Activated naive CD8-positive, alpha-beta T cell treated with anti-CD3 and anti-CD28 coated beads for 36 hours (primary cell): ENCODE data around the gene BCR. TPM values are rescaled to one million over a fixed set of nuclear protein-coding genes. Genes with fewer than 3 reads are reported as not detected.

Source experiments
- DNase-seq: peaks from one replicate; pipeline ENCODE4 v3.0.0; 2021
- H3K27ac Mint-ChIP-seq: one replicate; pipeline ENCODE4 v1.8.0; 2022; ENCODE audit warnings: mild to moderate bottlenecking, moderate library complexity, mixed read lengths
- H3K27me3 Mint-ChIP-seq: one replicate; pipeline ENCODE4 v1.8.0; 2022; ENCODE audit warnings: mild to moderate bottlenecking, mixed read lengths
- H3K36me3 Mint-ChIP-seq: one replicate; pipeline ENCODE4 v1.8.0; 2021; ENCODE audit warnings: mild to moderate bottlenecking, mixed read lengths
- H3K4me1 Mint-ChIP-seq: one replicate; pipeline ENCODE4 v1.8.0; 2021; ENCODE audit warnings: mixed read lengths
- H3K4me3 Mint-ChIP-seq: one replicate; pipeline ENCODE4 v1.8.0; 2022; ENCODE audit warnings: mild to moderate bottlenecking, moderate library complexity, mixed read lengths
- H3K9me3 Mint-ChIP-seq: one replicate; pipeline ENCODE4 v1.8.0; 2022; ENCODE audit warnings: mixed read lengths
- total RNA-seq, 2 experiments: library from RNA; stranded (reverse); gene quantifications; one replicate each; pipeline ENCODE4 v1.2.3, GENCODE V29; 2021

Gene BCR
- total RNA-seq, 2 experiments from 2014 or later: 28.3 to 32.0 TPM

- H3K9me3 Mint-ChIP-seq: no peaks in the 10 kb centered on the region
- H3K36me3 Mint-ChIP-seq: no peaks in the 10 kb centered on the region
- no peak overlapping the region for H3K27ac Mint-ChIP-seq
- no peaks in the 10 kb centered on the region for H3K27me3 Mint-ChIP-seq
- DNase-seq: no peak
- no peak overlapping the region for H3K4me3 Mint-ChIP-seq
- H3K4me1 Mint-ChIP-seq: peaks cover 3% of the 10 kb centered on the region
Measured at GRCh38 chr22:23158516-23159290, 21.6 kb upstream of the BCR start.

GRCh38 chr22:23159291-23159630 is 21.0 kb upstream of the BCR start:
- Mint-ChIP-seq H3K27ac (no peak overlapping the region), H3K9me3 (no peaks in the 10 kb centered on the region), H3K36me3 (no peaks in the 10 kb centered on the region), H3K27me3 (no peaks in the 10 kb centered on the region), H3K4me3 (no peak overlapping the region), H3K4me1 (peaks cover under 1% of the 10 kb centered on the region)
- no peak for DNase-seq

DNA sequence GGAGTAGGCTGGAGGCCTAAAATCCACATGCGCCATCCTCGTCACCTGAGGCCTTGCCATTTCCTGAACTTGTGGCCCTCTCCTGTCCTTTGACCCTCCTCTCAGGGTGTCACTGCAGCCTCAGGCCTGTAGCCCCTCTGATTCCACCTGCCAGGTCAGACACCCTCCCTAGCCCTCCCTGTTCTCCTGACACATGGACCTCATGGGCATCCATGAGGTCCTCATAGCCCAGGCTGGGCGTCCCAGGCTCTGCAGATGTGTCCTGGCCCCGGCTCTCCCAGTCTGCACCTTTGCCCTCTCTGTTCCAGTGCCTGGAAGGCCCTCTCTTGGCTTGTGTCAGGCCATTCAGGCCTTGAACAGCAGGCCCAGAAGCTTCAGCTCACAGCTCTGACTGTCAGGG is 19.3 kb upstream of the BCR start:
- no peak overlapping the region for H3K27ac Mint-ChIP-seq
- no peak overlapping the region for H3K4me3 Mint-ChIP-seq
- H3K36me3 Mint-ChIP-seq: no peaks in the 10 kb centered on the region
- H3K27me3 Mint-ChIP-seq: no peaks in the 10 kb centered on the region
- DNase-seq: no peak
- no peaks in the 10 kb centered on the region for H3K4me1 Mint-ChIP-seq
- H3K9me3 Mint-ChIP-seq: no peaks in the 10 kb centered on the region

DNA sequence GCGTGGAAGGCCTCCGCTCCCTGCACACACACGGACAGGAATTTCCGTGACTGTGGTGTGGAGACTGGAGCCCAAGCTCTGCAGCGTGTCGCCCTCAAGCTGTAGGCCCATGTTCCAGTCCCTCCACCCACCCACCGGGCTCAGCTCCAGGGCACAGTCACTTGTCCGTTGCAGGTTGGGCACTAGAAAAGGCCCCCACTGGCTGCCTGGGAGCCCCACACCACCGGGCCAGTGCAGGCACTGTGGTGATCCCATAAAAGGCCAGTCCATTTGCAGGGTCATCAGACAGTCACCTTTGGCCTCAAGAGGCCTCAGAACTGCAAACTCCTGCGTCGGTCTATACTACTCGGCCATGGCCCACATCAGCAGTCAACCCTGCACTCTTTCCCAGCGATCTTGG is 18.7 kb upstream of the BCR start:
- Mint-ChIP-seq H3K9me3 (no peaks in the 10 kb centered on the region), H3K27me3 (no peaks in the 10 kb centered on the region), H3K4me3 (no peak overlapping the region), H3K36me3 (no peaks in the 10 kb centered on the region), H3K4me1 (no peaks in the 10 kb centered on the region), H3K27ac (no peak overlapping the region)
- no peak for DNase-seq

- Mint-ChIP-seq H3K4me1 (no peaks in the 10 kb centered on the region), H3K4me3 (no peak overlapping the region), H3K36me3 (no peaks in the 10 kb centered on the region), H3K27me3 (no peaks in the 10 kb centered on the region), H3K27ac (no peak overlapping the region), H3K9me3 (no peaks in the 10 kb centered on the region)
- DNase-seq: no peak
Measured at GRCh38 chr22:23163665-23164064, 16.6 kb upstream of the BCR start.

- Mint-ChIP-seq H3K36me3 (no peaks in the 10 kb centered on the region), H3K27me3 (no peaks in the 10 kb centered on the region), H3K4me3 (no peak overlapping the region), H3K9me3 (no peaks in the 10 kb centered on the region), H3K4me1 (no peaks in the 10 kb centered on the region), H3K27ac (no peak overlapping the region)
- no peak for DNase-seq
Measured at GRCh38 chr22:23164091-23164490, 16.2 kb upstream of the BCR start.

GRCh38 chr22:23166042-23166831 is 14.1 kb upstream of the BCR start:
- Mint-ChIP-seq H3K4me3 (no peak overlapping the region), H3K36me3 (no peaks in the 10 kb centered on the region), H3K4me1 (no peaks in the 10 kb centered on the region), H3K27ac (no peak overlapping the region), H3K27me3 (no peaks in the 10 kb centered on the region), H3K9me3 (no peaks in the 10 kb centered on the region)
- no peak for DNase-seq

GRCh38 chr22:23166841-23167616 is 13.3 kb upstream of the BCR start:
- Mint-ChIP-seq H3K4me3 (no peak overlapping the region), H3K27me3 (no peaks in the 10 kb centered on the region), H3K27ac (no peak overlapping the region), H3K36me3 (no peaks in the 10 kb centered on the region), H3K9me3 (no peaks in the 10 kb centered on the region), H3K4me1 (no peaks in the 10 kb centered on the region)
- no peak for DNase-seq

- Mint-ChIP-seq H3K36me3 (no peaks in the 10 kb centered on the region), H3K4me3 (no peak overlapping the region), H3K9me3 (no peaks in the 10 kb centered on the region), H3K4me1 (no peaks in the 10 kb centered on the region), H3K27me3 (no peaks in the 10 kb centered on the region), H3K27ac (no peak overlapping the region)
- DNase-seq: no peak
Measured at GRCh38 chr22:23168391-23169042, 11.8 kb upstream of the BCR start.

DNA sequence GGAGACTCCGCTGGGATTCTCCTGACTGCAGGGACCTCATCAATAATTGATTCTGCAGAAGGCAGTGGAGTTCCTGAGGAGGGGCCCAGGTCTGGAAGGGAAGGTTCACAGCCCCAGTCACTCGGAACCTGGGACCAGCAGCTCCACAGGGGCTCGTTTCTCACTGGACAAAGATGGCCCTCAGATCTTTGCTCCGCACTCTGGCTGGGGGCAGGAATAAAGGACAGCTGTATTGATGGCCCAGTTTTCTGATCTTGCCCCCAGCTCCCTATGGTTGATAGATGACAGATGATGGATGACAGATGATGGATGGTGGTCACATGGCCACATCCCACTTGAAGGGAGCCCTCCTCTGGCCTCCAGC is 11.3 kb upstream of the BCR start:
- H3K4me3 Mint-ChIP-seq: no peak overlapping the region
- H3K4me1 Mint-ChIP-seq: peaks cover under 1% of the 10 kb centered on the region
- no peaks in the 10 kb centered on the region for H3K27me3 Mint-ChIP-seq
- no peak for DNase-seq
- H3K36me3 Mint-ChIP-seq: no peaks in the 10 kb centered on the region
- H3K27ac Mint-ChIP-seq: no peak overlapping the region
- H3K9me3 Mint-ChIP-seq: no peaks in the 10 kb centered on the region

DNA sequence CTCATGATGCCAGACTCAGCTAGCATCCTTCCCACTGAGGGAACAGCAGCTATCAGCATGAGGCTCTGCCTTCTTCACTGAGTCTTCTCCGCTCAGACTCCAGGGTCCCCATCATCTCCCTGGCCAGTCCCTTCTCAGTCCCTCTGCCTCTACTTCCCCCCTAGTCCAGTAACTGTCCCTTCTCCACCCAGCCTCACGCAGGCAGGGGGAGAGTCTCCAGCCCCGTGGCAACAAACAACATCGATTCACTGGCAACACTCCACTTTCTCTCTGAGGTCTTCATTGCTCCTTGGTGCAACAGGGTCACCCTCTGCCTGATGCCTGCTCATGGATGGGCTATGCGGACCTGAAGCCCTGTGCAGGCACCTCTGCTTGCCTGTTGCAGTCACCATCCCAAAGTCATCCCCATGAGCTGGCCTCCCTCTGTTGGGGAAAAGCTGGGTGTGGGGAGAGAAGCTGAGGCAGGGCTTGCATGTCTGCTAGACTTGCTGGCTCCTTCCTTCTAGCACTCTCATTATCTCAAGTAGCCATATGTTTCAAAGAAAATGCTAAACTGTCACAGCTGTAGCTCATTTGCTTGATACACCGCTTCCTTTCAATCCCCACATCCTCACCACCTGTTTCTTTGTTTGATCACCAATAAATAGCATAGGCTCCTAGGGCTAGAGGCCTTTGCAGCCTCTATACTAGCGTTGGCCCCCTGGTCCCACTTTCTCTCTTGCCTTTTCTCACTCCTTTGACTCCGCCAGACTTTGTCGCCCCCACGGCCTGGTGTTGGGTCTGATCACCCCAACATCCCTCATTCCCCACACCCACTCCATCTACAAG is 4.3 kb upstream of the BCR start:
- peaks cover 2% of the 10 kb centered on the region for H3K36me3 Mint-ChIP-seq
- no peaks in the 10 kb centered on the region for H3K27me3 Mint-ChIP-seq
- H3K27ac Mint-ChIP-seq: no peak overlapping the region
- DNase-seq: no peak
- peaks cover 19% of the 10 kb centered on the region for H3K4me1 Mint-ChIP-seq
- H3K9me3 Mint-ChIP-seq: peaks cover 7% of the 10 kb centered on the region
- H3K4me3 Mint-ChIP-seq: no peak overlapping the region

DNA sequence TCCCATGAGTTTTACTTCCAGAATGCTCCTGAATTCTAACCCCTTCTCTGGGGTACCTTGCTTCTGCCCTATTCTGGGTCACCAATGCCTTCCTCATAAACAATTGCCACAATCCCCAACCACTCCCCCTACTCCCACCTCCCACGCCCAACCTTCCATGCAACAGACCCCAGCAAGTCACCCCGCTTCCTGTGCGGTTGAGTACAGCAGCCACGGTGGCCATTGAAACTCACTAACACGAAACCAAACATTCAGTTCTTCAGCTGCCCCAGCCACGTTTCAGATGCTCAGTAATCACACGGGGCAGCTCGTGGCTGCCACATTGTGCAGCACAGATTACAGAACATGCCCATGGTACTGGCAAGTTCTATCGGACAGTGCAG is 3.7 kb upstream of the BCR start:
- Mint-ChIP-seq H3K27me3 (no peaks in the 10 kb centered on the region), H3K4me1 (peaks cover 19% of the 10 kb centered on the region), H3K27ac (no peak overlapping the region), H3K36me3 (peaks cover 2% of the 10 kb centered on the region), H3K4me3 (no peak overlapping the region), H3K9me3 (peaks cover 7% of the 10 kb centered on the region)
- no peak for DNase-seq

DNA sequence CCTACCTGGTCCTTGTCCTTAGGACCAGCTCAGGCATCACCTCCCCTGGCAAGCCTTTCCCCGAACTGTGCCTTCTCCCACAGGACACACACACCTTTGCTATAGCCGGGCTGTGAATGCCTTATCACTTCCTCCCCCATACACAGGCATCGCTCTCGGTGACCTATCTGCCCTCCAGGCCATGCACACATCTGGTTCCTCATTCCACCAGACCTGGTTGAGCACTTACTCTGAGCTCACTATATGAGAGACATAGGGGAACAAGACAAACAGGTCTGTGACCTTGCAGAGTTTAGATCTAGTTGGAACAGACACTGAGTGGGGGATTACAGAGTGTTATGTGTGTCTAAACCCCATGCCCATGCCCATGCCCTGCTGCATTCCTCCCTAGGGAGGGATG is 3.1 kb upstream of the BCR start:
- Mint-ChIP-seq H3K36me3 (peaks cover 6% of the 10 kb centered on the region), H3K4me3 (no peak overlapping the region), H3K9me3 (peaks cover 7% of the 10 kb centered on the region), H3K27ac (no peak overlapping the region), H3K4me1 (peaks cover 24% of the 10 kb centered on the region), H3K27me3 (no peaks in the 10 kb centered on the region)
- DNase-seq: no peak

GRCh38 chr22:23178512-23179254 is 1.6 kb upstream of the BCR start:
- H3K9me3 Mint-ChIP-seq: peaks cover 7% of the 10 kb centered on the region
- H3K27me3 Mint-ChIP-seq: no peaks in the 10 kb centered on the region
- DNase-seq: peak; percentile 56
- no peak overlapping the region for H3K4me3 Mint-ChIP-seq
- H3K4me1 Mint-ChIP-seq: peaks cover 37% of the 10 kb centered on the region
- peaks cover 16% of the 10 kb centered on the region for H3K36me3 Mint-ChIP-seq
- H3K27ac Mint-ChIP-seq: peak overlapping the region; percentile 5
